Stimulated activated CD4-positive, alpha-beta T cell treated with anti-CD3 and anti-CD28 coated beads, Interleukin-4, amount 100 ng/mL, for 4 hours (primary cell): ENCODE results near the gene BSPH1.
A peak's percentile ranks its signal among the peaks of the same experiment; 100 is the strongest.
"Not testable (repeated sequence)": the region's sequence is repeated elsewhere in the genome, so short reads cannot be mapped to it uniquely, and the experiment has no call there.

Source experiments
- DNase-seq, 2 experiments: peaks; one replicate each; pipeline ENCODE4 v3.0.0-alpha.2; 2020

BSPH1 gene, protein sequence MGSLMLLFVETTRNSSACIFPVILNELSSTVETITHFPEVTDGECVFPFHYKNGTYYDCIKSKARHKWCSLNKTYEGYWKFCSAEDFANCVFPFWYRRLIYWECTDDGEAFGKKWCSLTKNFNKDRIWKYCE

DNA sequence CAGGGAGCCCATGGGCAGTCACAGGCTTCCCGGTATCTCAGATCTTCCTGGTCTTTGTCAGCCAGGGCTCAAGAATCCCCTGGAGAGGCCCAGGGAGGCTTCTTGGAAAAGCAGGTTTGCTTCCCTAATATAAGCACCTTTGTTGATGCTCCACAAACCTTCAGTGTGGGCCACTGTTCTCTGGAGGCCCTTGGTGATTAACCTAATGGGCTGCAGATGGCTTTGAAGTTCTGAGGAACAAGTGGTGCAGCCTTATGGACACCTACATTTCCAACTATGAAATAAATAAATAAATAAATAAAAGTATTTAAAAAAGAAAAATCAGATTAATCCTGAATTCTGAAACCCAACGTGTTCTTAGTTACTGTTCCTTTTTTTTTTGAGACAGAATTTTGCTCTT, at the start of gene BSPH1:
BSPH1 (minus strand) TSS at position 101 of the 400 bp plus-strand sequence; CDS start at position 12, 89 bp downstream.
- no peak for DNase-seq

DNA sequence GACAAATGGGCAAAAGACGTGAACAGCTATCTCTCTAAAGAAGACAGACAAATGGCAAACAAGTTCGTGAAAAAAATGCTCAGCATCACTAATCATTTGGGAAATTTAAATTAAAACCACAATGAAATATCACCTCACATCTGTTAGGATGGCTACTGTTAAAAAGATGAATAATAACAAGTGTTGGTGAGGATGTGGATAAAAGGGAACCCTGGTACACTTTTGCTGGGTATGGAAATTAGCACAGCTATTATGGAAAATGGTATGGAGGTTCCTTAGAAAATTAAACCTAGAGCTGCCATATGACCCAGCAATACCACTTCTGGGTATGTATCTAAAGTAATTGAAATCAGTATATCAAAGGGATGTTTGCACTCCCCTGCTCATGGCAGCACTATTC, 44.8 kb upstream of the BSPH1 start:
- no peak for DNase-seq

DNA sequence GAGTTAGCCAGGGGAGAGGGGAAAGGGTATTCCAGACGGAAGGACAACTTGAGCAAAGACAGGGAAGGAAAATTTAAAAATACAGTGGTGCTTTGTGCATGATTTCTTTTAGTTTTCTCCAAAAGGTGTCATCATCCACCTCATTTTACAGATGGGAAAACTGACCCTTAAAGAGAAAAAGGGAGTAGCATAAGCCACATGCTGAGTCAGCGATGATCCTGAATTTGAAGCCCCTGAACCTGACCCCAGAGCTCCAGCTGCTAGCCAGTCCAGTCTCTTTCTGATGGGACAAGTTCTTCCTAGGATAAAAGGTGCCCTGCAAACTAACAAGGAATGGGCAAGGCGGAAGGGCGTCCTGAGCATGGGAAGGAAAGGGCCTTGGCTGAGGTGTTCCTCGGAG, 41.6 kb upstream of the BSPH1 start:
- DNase-seq: no peak

DNA sequence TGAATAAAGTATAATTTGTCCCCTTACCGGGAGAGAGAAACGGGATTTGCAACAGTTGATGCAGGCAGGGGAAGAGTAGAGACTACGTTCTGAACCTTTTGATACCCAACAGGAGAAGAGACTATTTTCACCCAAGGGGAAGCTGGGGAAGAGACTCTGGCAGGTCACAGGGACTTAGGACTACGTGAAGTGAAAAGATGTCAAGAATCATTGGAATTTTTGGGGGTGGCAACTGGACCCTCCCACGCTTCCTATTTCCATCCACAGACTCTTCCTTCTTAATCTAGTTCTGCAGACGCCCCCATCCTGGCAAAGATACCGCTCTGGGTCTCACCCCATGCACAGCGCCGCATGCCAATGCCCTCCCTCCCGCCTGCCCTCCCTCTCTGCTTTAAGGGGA, 38.1 kb upstream of the BSPH1 start:
- DNase-seq: no peak

DNA sequence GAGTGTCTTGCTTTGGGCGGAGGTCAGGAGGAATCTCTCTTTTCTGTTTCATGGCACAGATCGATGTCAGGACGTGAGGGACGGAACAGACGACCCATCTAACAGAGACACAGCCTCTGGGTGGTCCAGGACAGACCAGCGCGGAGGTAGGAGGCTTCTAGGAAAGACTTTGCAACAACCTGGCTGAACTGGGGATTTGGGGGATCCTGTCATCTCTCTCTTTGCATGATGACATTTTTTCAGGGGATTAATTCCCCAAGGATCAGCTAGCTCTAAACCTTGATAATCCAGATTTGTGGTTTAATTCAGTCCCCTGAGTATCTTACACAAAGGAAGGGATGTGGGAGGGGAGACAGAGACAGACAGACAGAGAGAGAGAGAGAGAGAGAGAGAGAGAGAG, 37.5 kb upstream of the BSPH1 start:
- no peak for DNase-seq

DNA sequence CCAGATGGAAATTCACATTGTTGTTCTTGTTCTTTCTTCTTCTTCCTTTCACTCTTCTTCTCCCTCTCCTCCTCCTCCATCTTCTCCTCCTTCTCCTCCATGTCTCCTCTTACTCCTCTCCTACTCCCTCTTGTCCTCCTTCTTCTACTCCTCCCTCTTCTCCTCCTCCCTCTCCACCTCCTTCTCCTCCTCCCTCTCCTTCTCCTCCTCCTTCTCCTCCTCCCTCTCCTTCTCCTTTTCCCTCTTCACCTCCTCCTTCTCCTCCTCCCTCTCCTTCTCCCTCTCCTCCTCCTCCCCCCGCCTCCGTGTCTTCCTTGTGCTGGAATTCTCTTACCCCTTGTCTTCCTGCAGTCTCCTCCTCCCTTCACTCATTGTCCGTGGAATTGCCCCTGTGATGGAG, 33.5 kb upstream of the BSPH1 start:
- no peak for DNase-seq

DNA sequence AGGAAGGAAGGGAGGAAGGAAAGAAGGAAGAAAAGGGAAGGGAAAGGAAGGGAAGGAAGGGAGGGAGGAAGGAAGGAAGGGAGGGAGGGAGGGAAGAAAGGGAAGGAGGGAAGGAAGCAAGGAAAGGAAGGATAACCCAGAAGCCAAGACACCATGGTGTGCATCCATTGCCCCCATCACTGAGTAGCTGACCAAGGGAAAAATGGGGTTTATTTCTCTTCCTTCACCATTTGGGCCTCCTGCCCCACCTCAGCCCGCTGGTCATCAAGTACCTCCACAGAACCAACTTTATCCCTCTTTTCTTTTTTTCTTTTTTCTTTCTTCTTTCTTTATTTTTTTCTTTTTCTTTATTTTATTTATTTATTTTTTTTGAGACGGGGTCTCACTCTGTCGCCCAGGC, 31.5 kb upstream of the BSPH1 start:
- no peak for DNase-seq

DNA sequence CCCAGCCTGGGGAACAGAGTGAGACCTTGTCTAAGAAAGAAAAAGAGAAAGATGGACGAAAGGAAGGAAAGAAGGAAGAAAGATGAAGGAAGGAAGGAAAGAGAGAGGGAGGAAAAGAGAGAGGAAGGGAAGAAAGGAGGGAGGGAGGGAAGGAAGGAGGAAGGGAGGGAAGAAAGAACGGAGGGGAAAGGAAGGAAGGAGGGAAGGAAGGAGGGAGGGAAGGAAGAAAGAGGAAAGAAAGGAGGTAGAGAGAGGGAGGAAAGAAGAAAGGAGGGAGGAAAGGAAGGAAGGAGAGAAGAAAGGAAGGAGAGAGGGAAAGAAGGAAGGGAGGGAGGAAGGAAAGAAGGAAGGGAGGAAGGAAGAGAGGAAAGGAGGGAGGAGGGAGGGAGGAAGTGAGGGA, 31.0 kb upstream of the BSPH1 start:
- DNase-seq: no peak

DNA sequence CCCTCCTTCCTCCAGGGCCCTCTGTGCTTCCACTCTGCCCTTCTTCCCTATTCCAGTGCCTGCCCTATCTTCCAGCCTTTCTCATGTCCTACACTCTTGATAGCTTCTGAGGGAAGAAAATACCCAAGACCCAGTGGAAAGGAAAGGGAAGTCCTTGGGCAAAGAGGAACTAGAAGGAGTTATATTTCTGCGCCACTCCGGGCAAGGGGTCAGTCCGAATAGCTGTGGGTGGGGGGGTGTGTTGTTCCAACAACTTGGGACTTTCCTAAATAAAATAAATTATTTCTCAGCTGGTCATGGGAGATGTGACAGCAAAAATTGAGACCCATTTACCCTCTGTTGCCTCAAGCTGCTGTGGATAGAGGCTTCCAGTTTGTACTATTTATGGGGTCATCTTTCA, 28.7 kb upstream of the BSPH1 start:
- no peak for DNase-seq

DNA sequence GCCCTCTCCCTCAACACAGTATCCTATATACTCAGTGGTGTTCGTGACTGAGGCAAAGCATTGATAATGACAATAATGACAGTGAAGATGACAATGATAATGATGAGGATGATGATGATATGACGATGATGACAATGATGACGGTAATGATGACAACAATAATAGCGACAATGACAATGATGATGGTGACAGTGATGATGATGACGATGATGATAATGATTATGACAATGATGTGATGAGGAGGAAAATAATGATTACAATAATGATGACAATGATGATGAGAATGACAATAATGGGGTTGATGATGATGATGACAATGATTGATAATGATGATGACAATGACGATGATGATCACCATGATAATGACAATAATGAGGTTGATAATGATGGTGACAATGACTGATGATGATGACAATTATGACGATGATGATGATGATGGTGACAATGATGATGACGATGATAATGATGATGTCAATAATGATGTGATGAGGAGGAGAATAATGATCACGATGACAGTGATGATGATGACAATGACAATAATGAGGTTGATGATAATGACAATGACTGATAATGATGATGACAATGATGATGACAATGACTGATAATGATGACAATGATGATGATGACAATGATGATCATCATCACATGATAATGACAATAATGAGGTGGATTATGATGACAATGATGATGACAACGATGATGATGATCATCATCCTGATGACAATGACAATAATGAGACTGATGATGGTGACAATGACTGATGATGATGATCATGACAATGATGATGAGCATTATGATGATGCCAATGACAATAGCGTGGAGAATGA, 19.2 kb upstream of the BSPH1 start:
- no peak for DNase-seq

DNA sequence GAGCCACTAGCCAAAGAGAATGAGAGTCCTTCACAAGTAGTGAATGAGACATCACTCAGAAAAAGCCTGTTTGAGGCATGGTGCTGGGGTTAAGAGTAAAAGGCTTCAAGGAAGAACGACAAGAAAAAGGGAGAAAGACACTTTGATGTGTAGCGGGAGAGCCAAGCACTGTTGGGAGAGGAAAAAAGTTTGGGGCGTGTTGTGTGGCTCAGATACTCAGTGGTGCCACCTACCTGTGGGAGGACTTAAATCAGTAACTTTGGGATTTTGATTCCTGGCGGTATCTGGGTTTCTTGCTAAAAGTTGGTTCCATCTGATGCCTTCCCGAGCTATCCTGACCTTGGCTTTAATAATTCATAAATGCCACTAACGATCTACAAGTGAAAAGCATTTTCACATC, 14.8 kb upstream of the BSPH1 start:
- DNase-seq: no peak

DNA sequence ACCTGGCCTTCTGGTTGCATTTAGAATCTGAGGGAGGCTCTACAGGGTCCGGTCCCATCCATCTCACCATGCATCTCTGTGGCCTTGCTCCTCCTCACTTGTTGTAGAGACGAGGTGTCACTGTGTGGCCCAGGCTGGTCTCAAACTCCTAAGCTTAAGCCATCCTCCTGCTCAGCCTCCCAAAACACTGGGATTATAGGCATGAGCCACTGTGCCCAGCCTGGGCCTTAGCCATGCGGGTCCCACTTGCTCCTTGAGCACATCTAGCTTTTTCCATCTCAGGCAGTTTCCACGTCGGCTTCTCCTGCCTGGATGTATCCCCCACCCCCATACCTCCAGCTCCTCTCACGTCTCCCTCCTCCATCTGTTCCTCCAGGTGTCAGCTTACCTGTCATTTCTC, 12.3 kb upstream of the BSPH1 start:
- DNase-seq: no peak

DNA sequence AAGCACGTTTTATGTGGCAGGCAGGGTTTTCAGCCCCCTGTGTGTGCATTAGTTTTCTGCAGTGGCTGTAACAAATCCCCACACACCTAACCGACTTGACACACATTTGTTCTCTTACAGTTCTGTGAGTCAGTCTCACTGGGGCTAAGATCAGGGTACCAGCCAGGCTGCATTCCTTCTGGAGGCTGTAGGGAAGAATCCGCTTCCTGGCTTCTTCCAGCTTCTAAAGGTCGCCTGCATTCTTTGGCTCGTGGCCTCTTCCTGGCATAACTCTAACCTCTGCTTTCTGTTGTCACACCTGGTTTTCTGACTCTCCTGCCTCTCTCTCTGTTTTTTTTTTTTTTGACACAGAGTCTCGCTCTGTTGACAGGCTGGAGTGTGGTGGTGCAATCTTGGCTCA, 8.9 kb upstream of the BSPH1 start:
- no peak for DNase-seq

DNA sequence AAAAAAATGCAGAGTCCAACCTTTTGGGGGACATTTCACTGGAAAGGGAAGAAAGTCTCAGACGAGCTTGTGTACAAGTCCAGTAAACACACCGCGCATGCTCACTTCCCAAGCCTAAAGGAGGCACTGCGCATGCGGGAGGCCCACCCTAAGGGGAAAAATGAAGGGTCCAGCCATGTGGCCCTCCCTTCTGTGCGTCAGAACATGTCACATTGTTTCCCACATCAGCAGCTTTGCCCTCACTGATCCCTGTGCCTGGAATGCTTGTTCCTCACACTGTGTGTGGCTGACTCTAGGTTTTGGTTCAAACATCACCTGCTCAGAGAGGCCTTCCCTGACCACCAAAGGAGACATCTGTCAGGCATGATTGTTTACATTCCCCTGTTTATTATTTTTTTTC, 6.8 kb upstream of the BSPH1 start:
- no peak for DNase-seq

DNA sequence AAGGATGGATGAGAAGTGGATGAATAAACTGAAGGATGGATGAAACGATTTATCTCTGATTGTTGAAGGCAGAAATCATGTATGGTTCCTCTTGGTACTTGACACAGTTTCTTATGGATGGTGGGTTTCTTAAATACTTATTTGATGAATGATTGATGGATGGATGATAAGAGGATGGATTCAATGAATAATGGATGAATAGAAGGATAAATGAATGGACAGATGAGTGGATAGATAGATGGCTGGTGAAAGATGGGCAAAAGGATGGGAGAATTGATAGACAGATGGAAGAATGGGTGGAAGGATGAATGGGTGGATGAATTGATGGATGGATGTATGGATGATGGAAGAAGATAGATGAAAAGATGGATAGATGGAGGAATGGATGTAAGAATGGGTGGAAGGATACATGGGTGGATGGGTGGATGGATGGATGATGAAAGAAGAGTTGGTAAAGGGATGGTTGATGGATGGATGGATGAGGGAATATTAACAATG, 4.3 kb upstream of the BSPH1 start:
- DNase-seq: no peak

DNA sequence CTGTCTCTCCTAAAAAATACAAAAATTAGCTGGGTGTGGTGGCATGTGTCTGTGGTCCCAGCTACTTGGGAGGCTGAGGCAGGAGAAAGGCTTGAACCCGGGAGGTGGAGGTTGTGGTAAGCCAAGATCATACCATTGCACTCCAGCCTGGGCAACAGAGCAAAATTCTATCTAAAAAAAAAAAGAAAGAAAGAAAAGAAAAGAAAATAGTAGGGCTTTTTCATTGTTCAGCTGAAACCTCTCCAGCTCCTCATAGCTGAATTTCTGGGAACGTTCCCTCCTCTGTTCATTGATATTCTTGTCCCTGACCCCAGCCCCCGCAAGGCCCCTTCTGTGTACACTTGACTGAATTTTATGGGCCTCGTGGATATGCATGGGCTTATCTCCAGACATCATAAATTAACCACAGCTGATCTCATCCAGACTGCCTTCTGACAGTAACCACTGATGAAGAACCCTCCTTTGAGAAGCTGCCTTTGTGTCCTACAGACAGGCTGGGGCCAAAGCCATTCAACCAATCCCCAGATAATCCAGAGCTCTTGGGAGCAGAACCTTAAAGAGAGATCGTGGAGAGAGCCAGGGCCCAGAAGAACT, 2.3 kb upstream of the BSPH1 start, which contains the start of gene ELSPBP1:
ELSPBP1 (plus strand) TSS at position 424 of the 594 bp plus-strand sequence. CDS start 14,036 bp downstream, outside the sequence.
- DNase-seq: no peak

DNA sequence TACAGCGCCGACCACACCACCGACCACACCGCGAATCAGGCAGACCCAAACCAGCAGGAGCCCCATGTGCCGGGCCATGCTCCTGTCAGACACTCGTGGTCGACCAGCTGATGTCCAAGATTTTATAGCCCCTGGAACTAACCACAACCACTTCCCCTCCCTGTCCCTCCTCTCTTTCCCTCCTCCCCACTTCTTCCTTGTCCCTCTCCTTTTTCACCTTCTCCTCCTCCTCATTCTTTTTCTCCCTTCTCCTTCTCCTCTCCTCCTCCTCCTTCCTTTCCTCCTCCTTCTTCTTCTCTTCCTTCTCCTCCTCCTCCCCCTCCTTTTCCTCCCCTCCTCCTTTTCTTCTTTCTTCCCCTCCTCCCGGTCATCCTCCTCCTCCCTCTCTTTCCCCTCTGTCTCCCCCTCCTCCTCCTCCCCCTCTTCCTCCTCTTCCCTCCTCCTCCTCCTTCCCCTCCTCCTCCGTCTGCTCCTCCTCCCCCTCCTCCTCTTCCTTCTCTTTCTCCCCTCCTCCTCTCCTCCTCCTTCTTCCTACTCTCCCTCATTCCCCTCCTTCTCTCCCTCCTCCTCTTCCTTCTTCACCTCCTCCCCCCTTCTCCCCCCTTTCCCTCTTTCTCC, 670 bp downstream of the BSPH1 start:
- no peak for DNase-seq

DNA sequence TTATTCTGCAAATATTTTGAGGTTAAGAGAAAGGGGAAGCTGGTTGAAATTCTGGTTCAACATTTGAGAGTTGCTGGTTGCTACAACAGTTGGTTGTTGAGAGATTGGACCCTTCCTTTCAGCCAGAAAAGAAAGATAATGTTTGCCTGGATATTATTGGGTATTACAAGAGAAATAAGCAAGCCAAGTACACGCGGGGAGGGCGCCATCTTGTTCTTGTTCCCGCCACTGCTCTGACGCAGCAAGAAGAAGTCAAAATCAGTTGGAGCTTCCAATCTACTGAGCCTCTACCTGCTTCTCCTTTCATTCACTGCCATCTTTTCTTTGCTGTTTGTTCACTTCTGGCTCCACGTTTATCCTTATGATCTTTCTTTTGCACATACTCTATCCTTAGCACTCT, 18.4 kb downstream of the BSPH1 start:
- DNase-seq: no peak

DNA sequence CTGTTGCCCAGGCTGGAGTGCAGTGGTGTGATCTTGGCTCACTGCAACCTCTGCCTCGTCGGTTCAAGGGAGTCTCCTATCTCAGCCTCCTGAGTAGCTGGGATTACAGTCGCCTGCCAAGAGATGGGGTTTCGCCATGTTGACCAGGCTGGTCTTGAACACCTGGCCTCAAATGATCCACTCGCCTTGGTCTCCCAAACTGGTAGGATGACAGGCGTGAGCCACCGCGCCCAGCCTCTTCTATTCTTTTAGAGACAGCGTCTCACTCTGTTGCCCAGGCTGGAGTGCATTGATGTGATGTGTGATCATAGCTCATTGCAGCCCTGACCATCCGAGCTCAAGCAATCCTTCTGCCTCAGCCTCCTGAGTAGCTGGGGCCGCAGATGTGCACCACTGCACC, 36.0 kb downstream of the BSPH1 start:
- not testable (repeated sequence) for DNase-seq

DNA sequence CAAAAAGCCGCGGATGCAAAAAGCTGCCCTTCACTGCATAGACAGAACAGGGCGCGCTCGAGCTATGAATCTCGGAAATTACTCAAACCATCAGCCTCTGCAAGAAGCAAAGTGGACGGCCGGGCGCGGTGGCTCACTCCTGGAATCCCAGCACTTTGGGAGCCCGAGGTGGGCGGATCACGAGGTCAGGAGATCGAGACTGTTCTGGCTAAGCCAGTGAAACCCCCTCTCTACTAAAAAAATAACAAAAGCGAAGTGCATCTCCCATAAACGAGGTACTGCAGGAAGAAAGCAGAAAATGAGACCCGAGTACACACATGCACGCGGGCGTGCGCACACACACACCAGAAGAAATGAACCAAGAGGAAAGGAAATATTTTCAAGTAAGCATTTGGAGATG, 39.8 kb downstream of the BSPH1 start:
- DNase-seq: not testable (repeated sequence)

DNA sequence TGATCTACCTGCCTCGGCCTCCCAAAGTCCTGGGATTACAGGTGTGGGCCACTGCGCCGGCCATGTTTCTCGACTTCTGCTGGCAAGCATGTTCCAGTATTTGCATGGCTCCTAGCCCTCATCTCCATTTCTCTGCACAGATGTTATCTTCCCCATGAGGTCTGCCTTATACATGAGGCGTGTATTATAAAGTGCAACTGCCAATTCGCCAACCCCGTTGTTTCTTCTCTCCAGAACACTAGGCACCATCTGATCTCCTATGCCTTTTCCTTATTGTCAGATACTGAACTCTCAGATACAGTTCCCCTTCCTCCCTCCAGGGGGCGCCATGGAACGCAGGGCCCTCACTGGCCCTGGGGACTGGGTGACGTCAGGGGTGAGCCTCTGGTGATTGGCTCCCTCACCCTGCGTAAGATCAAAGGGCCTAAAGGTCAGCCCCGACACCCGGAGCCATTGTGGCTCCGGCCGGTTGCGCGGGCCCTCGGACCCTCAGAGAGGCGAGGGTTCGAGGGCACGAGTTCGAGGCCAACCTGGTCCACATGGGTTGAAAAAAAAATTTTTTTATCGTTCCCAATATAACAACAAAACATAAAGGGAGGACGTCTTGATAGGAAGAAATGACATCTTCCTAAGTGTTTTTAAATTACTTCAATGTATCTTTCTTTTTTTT, 42.0 kb downstream of the BSPH1 start:
- DNase-seq: peak in 1 of 2 experiments; percentile 4

DNA sequence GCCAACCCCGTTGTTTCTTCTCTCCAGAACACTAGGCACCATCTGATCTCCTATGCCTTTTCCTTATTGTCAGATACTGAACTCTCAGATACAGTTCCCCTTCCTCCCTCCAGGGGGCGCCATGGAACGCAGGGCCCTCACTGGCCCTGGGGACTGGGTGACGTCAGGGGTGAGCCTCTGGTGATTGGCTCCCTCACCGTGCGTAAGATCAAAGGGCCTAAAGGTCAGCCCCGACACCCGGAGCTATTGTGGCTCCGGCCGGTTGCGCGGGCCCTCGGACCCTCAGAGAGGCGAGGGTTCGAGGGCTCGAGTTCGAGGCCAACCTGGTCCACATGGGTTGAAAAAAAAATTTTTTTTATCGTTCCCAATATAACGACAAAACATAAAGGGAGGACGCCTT, 63.4 kb downstream of the BSPH1 start:
- DNase-seq: not testable (repeated sequence)

DNA sequence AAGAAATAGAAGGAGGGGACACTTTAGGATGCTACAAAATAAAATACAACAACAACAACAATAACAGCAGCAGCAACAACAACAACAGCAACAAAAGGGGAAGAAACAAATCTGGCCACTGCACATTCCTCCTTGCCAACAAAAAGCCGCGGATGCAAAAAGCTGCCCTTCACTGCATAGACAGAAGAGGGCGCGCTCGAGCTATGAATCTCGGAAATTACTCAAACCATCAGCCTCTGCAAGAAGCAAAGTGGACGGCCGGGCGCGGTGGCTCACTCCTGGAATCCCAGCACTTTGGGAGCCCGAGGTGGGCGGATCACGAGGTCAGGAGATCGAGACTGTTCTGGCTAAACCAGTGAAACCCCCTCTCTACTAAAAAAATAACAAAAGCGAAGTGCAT, 71.9 kb downstream of the BSPH1 start:
- not testable (repeated sequence) for DNase-seq
